ENCODE results near the gene RNF145. TPM values are rescaled to one million over a fixed set of nuclear protein-coding genes. Genes with fewer than 3 reads are reported as not detected.
"Not testable (repeated sequence)": the region's sequence is repeated elsewhere in the genome, so short reads cannot be mapped to it uniquely, and the experiment has no call there.

The RNF145 gene
- total RNA-seq, 1 donor from 2014 or later: 71.0 TPM

DNA sequence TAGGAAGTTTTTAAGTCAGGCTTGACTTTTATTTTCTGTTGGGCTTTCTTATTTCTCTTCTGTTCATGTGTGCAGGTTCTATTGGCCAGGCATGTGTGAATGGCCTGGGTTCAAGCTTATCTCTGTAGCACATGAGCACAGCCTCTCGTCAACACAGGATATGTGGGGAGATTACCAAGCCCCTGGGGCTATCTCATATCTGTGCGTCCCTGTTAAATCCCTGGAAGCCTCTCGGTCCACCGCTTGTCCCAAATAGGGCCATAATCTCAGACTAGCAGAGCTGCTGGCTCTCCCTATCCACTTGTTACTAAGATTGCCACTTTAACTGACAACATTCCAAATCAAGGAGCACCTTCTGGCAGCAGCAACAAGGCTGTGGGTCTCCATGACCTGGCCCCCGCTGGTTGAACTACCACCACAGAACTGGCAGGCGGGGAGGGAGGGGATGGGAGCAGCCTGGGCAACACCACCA lies 81.2 kb downstream of the RNF145 start:
- TF ChIP-seq, protein P1, sequence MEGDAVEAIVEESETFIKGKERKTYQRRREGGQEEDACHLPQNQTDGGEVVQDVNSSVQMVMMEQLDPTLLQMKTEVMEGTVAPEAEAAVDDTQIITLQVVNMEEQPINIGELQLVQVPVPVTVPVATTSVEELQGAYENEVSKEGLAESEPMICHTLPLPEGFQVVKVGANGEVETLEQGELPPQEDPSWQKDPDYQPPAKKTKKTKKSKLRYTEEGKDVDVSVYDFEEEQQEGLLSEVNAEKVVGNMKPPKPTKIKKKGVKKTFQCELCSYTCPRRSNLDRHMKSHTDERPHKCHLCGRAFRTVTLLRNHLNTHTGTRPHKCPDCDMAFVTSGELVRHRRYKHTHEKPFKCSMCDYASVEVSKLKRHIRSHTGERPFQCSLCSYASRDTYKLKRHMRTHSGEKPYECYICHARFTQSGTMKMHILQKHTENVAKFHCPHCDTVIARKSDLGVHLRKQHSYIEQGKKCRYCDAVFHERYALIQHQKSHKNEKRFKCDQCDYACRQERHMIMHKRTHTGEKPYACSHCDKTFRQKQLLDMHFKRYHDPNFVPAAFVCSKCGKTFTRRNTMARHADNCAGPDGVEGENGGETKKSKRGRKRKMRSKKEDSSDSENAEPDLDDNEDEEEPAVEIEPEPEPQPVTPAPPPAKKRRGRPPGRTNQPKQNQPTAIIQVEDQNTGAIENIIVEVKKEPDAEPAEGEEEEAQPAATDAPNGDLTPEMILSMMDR (IDR thresholded peaks at IDR 0.05; ENCODE audit: partially characterized antibody, unreplicated experiment): no peak
- Mint-ChIP-seq H3K4me3 (ENCODE audit: unreplicated experiment) (no peak overlapping the region), H3K4me1 (ENCODE audit: low read depth, unreplicated experiment) (peaks cover 8% of the 10 kb centered on the region), H3K9me3 (ENCODE audit: unreplicated experiment) (no peaks in the 10 kb centered on the region), H3K27me3 (ENCODE audit: unreplicated experiment) (peaks cover 1% of the 10 kb centered on the region), H3K27ac (ENCODE audit: unreplicated experiment) (no peak overlapping the region), H3K36me3 (ENCODE audit: unreplicated experiment) (no peaks in the 10 kb centered on the region)
- DNase-seq: no peak

DNA sequence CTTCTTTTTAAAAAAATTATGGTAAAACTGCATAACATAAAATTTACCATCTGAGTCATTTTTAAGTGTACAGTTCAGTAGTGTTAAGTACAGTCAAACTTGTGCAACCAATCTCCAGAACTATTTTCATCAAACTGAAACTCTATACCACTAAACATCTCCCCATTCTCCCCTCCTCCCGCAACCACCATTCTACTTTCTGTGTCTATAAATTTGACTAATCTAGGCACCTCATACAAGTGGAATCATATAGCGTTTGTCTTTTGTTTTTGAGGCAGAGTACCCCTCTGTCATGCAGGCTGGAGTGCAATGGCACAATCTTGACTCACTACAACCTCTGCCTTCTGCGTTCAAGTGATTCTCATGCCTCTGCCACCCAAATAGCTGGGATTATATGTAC lies 85.7 kb downstream of the RNF145 start:
- Mint-ChIP-seq H3K4me1 (ENCODE audit: low read depth, unreplicated experiment) (no peaks in the 10 kb centered on the region), H3K27me3 (ENCODE audit: unreplicated experiment) (no peaks in the 10 kb centered on the region), H3K27ac (ENCODE audit: unreplicated experiment) (no peak overlapping the region), H3K9me3 (ENCODE audit: unreplicated experiment) (no peaks in the 10 kb centered on the region), H3K36me3 (ENCODE audit: unreplicated experiment) (no peaks in the 10 kb centered on the region), H3K4me3 (ENCODE audit: unreplicated experiment) (no peak overlapping the region)
- TF ChIP-seq, protein P1 (IDR thresholded peaks at IDR 0.05; ENCODE audit: partially characterized antibody, unreplicated experiment): no peak
- no peak for DNase-seq

DNA sequence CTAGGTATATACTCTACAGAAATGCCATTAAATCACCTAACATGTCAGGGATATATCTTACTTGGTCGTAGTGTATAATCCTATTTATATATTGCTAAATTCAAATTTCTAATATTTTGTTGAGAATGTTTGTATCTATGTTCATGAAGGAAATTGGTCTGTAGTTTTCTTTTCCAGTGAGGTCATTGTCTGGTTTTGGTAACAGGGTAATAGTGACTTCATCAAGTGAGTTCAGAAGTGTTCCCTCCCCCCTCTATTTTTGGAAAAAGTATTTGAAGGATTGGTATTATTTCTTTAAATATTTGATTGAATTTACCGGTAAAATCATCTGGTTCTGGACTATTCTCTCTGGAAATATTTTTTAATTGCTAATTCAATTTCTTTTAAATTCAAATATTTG lies 86.2 kb downstream of the RNF145 start:
- Mint-ChIP-seq H3K4me3 (ENCODE audit: unreplicated experiment) (no peak overlapping the region), H3K9me3 (ENCODE audit: unreplicated experiment) (peaks cover 3% of the 10 kb centered on the region), H3K4me1 (ENCODE audit: low read depth, unreplicated experiment) (no peaks in the 10 kb centered on the region), H3K27ac (ENCODE audit: unreplicated experiment) (no peak overlapping the region), H3K27me3 (ENCODE audit: unreplicated experiment) (no peaks in the 10 kb centered on the region), H3K36me3 (ENCODE audit: unreplicated experiment) (peaks cover 4% of the 10 kb centered on the region)
- TF ChIP-seq, protein P1 (IDR thresholded peaks at IDR 0.05; ENCODE audit: partially characterized antibody, unreplicated experiment): no peak
- no peak for DNase-seq

DNA sequence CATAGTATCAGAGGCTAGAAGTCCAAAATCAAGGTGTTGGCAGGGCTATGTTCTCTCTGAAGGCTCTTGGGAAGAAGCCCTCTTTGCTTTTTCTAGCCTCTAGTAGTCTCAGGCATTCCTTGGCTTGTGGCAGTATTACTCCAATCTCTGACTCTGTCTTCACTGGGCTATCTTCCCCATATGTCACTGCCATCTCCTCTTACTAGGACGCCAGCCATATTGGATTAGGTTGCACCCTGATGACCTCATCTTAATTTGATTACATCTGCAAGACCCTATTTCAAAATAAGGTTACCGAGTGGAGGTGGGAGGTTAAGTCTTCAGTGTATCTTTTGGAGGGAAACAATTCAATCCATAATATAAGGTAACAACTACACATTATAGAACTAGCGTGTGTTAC lies 88.3 kb downstream of the RNF145 start:
- Mint-ChIP-seq H3K27ac (ENCODE audit: unreplicated experiment) (no peak overlapping the region), H3K9me3 (ENCODE audit: unreplicated experiment) (peaks cover 4% of the 10 kb centered on the region), H3K36me3 (ENCODE audit: unreplicated experiment) (peaks cover 5% of the 10 kb centered on the region), H3K4me1 (ENCODE audit: low read depth, unreplicated experiment) (no peaks in the 10 kb centered on the region), H3K27me3 (ENCODE audit: unreplicated experiment) (no peaks in the 10 kb centered on the region), H3K4me3 (ENCODE audit: unreplicated experiment) (no peak overlapping the region)
- TF ChIP-seq, protein P1 (IDR thresholded peaks at IDR 0.05; ENCODE audit: partially characterized antibody, unreplicated experiment): no peak
- no peak for DNase-seq

DNA sequence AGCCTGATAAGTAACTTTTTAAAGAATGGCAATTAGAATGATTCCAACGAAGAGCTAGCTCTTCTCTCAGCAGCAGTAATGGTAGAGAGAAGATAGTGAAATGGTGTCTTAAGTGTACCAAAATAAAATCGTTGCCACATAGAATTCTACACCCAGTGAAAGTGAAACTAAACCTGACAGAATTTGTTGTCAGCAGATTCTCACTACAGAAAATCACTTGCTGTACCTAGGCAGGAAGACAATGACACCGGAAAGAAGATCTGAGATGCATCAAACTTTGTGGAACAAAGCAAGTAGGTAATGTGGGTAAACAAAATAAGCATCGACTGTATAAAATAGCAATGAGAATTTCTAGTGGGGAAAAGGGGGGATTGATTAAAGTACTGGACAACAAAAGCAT lies 88.9 kb downstream of the RNF145 start:
- TF ChIP-seq, protein P1 (IDR thresholded peaks at IDR 0.05; ENCODE audit: partially characterized antibody, unreplicated experiment): no peak
- Mint-ChIP-seq H3K27ac (ENCODE audit: unreplicated experiment) (no peak overlapping the region), H3K4me1 (ENCODE audit: low read depth, unreplicated experiment) (no peaks in the 10 kb centered on the region), H3K36me3 (ENCODE audit: unreplicated experiment) (peaks cover 5% of the 10 kb centered on the region), H3K9me3 (ENCODE audit: unreplicated experiment) (peaks cover 4% of the 10 kb centered on the region), H3K4me3 (ENCODE audit: unreplicated experiment) (no peak overlapping the region), H3K27me3 (ENCODE audit: unreplicated experiment) (no peaks in the 10 kb centered on the region)
- no peak for DNase-seq

DNA sequence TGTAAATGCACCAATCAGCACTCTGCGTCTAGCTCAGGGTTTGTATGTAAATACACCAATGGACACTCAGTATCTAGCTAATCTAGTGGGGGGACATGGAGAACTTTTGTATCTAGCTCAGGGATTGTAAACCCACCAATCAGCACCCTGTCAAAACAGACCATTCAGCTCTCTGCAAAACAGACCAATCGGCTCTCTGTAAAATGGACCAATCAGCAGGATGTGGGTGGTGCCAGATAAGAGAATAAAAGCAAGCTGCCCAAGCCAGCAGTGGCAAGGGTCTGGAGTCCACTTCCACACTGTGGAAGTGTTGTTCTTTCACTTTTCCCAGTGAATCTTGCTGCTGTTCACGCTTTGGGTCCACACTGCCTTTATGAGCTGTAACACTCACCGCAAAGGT lies 89.5 kb downstream of the RNF145 start:
- H3K36me3 Mint-ChIP-seq (ENCODE audit: unreplicated experiment); H3K27ac Mint-ChIP-seq (ENCODE audit: unreplicated experiment); H3K4me3 Mint-ChIP-seq (ENCODE audit: unreplicated experiment); DNase-seq; H3K27me3 Mint-ChIP-seq (ENCODE audit: unreplicated experiment); H3K4me1 Mint-ChIP-seq (ENCODE audit: low read depth, unreplicated experiment); H3K9me3 Mint-ChIP-seq (ENCODE audit: unreplicated experiment): not testable (repeated sequence)

DNA sequence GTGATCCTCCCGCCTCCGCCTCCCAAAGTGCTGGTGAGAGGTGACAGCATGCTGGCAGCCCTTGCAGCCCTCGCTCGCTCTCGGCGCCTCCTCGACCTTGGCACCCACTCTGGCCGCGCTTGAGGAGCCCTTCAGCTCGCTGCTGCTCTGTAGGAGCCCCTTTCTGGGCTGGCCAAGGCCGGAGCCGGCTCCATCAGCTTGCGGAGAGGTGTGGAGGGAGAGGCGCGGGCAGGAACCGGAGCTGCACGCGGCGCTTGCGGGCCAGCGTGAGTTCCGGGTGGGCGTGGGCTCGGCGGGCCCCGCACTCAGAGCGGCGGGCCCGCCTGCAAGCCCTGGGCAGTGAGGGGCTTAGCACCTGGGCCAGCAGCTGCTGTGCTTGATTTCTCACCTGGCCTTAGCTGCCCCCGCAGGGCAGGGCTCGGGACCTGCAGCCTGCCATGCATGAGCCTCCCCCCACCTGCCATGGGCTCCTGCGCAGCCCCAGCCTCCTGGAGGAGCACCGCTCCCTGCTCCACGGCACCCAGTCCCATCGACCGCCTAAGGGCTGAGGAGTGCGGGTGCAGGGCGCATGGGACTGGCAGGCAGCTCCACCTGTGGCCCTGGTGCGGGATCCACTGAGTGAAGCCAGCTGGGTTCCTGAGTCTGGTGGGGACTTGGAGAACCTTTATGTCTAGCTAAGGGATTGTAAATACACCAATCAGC lies 90.2 kb downstream of the RNF145 start:
- H3K4me1 Mint-ChIP-seq (ENCODE audit: low read depth, unreplicated experiment); H3K36me3 Mint-ChIP-seq (ENCODE audit: unreplicated experiment); DNase-seq; H3K27me3 Mint-ChIP-seq (ENCODE audit: unreplicated experiment); H3K4me3 Mint-ChIP-seq (ENCODE audit: unreplicated experiment); H3K27ac Mint-ChIP-seq (ENCODE audit: unreplicated experiment); H3K9me3 Mint-ChIP-seq (ENCODE audit: unreplicated experiment): not testable (repeated sequence)
